HCT116 (cell line): ENCODE measurements around the gene SHKBP1. TPM values are rescaled to one million over a fixed set of nuclear protein-coding genes. Genes with fewer than 3 reads are reported as not detected.

Experiments used
- ATAC-seq: fragments of 200-7000 bp; cut with Tn5 transposase; 2 replicates; pipeline ENCODE4 v1.9.1; 2020; ENCODE audit warnings: mild to moderate bottlenecking, moderate library complexity
- BruUV-seq: library from RNA; stranded (reverse); fragments of 400-500 nt; replicated peaks from 2 replicates; lab custom pipeline; 2021; lab: Mats Ljungman, UMichigan
- CTCF ChIA-PET: fragments of 300-600 bp; sonication (Branson Sonifier 250); formaldehyde crosslinking; loops from one replicate; lab custom pipeline; 2021; ENCODE audit warnings: antibody characterized with exemption; lab: Charles Lee
- POLR2A ChIA-PET: fragments of 300-600, 350-600 bp; sonication (Branson Sonifier 250); formaldehyde crosslinking; loops from one replicate; lab custom pipeline; 2021; ENCODE audit warnings: antibody characterized with exemption; lab: Charles Lee
- RAD21 ChIA-PET, 2 experiments: fragments of 300-600 bp; sonication (Branson Sonifier 250); formaldehyde crosslinking; loops; one replicate each; lab custom pipeline; 2023; ENCODE audit warnings: low total read pairs in 2 of 2; ENCODE audit not compliant: uncharacterized antibody in 2 of 2, unreplicated experiment in 2 of 2, low non-redundant PET in 1 of 2; lab: Charles Lee
- DNase-seq: peaks from one replicate; pipeline ENCODE4 v3.0.0-alpha.2; 2010; ENCODE audit warnings: low read depth, low spot score
- H2AFZ ChIP-seq: fragments of 200-600 bp; shearing (Covaris generic), sonication (generic); 2 replicates; pipeline ENCODE4 v1.6.1; 2017; ENCODE audit warnings: low read depth, mixed run types, mixed read lengths, antibody characterized with exemption, low read length; ENCODE audit not compliant: poor library complexity, severe bottlenecking
- H3K27ac ChIP-seq: 2 replicates; pipeline ENCODE4 v1.5.1; 2012; ENCODE audit warnings: low read depth, low read length
- H3K27me3 ChIP-seq: fragments of 200-600 bp; sonication (generic); 2 replicates; pipeline ENCODE4 v1.6.1; 2016; ENCODE audit warnings: mixed run types, low read length, mixed read lengths; ENCODE audit not compliant: insufficient read depth
- H3K36me3 ChIP-seq, 2 experiments: fragments of 200-500 bp in 1 of 2; fragments of 200-600 bp in 1 of 2; sonication (Bioruptor generic) in 1 of 2; sonication (generic) in 1 of 2; 2 replicates each; pipeline versions ENCODE4 v1.5.1 to v1.6.1; 2014 to 2016; ENCODE audit warnings: low read length in 2 of 2, inconsistent platforms in 1 of 2, mixed read lengths in 1 of 2, mixed run types in 1 of 2; ENCODE audit not compliant: insufficient read depth in 2 of 2, control insufficient read depth in 1 of 2
- H3K4me1 ChIP-seq, 2 experiments: fragments of 200-600 bp in 1 of 2; sonication (generic) in 1 of 2; 2 replicates each; pipeline versions ENCODE4 v1.5.1 to v1.6.1; 2012 to 2017; ENCODE audit warnings: low read length in 2 of 2, inconsistent platforms in 1 of 2, mild to moderate bottlenecking in 1 of 2, mixed read lengths in 1 of 2, mixed run types in 1 of 2, moderate library complexity in 1 of 2; ENCODE audit not compliant: insufficient read depth in 2 of 2, control insufficient read depth in 1 of 2
- H3K4me2 ChIP-seq: fragments of 200-600 bp; sonication (generic); 2 replicates; pipeline ENCODE4 v1.6.1; 2017; ENCODE audit warnings: mixed run types, low read length, mixed read lengths
- H3K4me3 ChIP-seq, 2 experiments: fragments of 200-600 bp in 1 of 2; sonication (generic) in 1 of 2; replicated peaks in 1 of 2; 2 replicates each; pipeline ENCODE4 v1.5.1; 2011 to 2016; ENCODE audit warnings: low read length in 2 of 2, control low read depth in 1 of 2, low read depth in 1 of 2, mild to moderate bottlenecking in 1 of 2, mixed read lengths in 1 of 2, mixed run types in 1 of 2
- H3K79me2 ChIP-seq: fragments of 200-600 bp; sonication (generic); 2 replicates; pipeline ENCODE4 v1.6.1; 2017; ENCODE audit warnings: mild to moderate bottlenecking, mixed run types, low read length, moderate library complexity, mixed read lengths; ENCODE audit not compliant: insufficient read depth
- H3K9ac ChIP-seq: fragments of 200-600 bp; sonication (generic); 2 replicates; pipeline ENCODE4 v1.6.1; 2016; ENCODE audit warnings: low read length, mixed read lengths
- H3K9me2 ChIP-seq: fragments of 200-600 bp; sonication (generic), shearing (Covaris generic); 2 replicates; pipeline ENCODE4 v1.6.1; 2017; ENCODE audit warnings: mixed run types, mild to moderate bottlenecking, moderate library complexity; ENCODE audit not compliant: insufficient read depth
- H3K9me3 ChIP-seq, 2 experiments: fragments of 200-500 bp in 1 of 2; fragments of 200-600 bp in 1 of 2; sonication (Bioruptor generic) in 1 of 2; sonication (generic) in 1 of 2; 2 replicates each; pipeline ENCODE4 v1.6.1; 2014 to 2017; ENCODE audit warnings: low read length in 2 of 2, mixed read lengths in 2 of 2, inconsistent platforms in 1 of 2, low read depth in 1 of 2, mild to moderate bottlenecking in 1 of 2, mixed run types in 1 of 2, moderate library complexity in 1 of 2; ENCODE audit not compliant: control insufficient read depth in 1 of 2, insufficient read depth in 1 of 2
- H4K20me1 ChIP-seq: fragments of 200-600 bp; sonication (generic), shearing (Covaris generic); 2 replicates; pipeline ENCODE4 v1.6.1; 2017; ENCODE audit warnings: mixed run types, mild to moderate bottlenecking, moderate library complexity; ENCODE audit not compliant: insufficient read depth
- ATF3 ChIP-seq: IDR thresholded peaks from 2 replicates; pipeline ENCODE4 v1.6.1; 2012
- ELF1 ChIP-seq: IDR thresholded peaks from 2 replicates; pipeline ENCODE4 v1.6.1; 2012; ENCODE audit warnings: low read depth, borderline replicate concordance
- EZH2 ChIP-seq: fragments of 200-600 bp; sonication (generic); IDR thresholded peaks from 2 replicates; pipeline ENCODE4 v1.6.1; 2017; ENCODE audit warnings: antibody characterized with exemption, mixed run types
- RAD21 ChIP-seq: IDR thresholded peaks from 2 replicates; pipeline ENCODE4 v1.6.1; 2012; ENCODE audit warnings: low read depth, mild to moderate bottlenecking
- TCF7L2 ChIP-seq: IDR thresholded peaks from 2 replicates; pipeline ENCODE4 v1.7.0; 2011; ENCODE audit warnings: borderline replicate concordance, inconsistent platforms; ENCODE audit not compliant: insufficient read depth, insufficient read length; ENCODE audit errors: extremely low read depth
- YY1 ChIP-seq: IDR thresholded peaks from 2 replicates; pipeline ENCODE4 v1.6.1; 2011; ENCODE audit warnings: low read length, low read depth, moderate library complexity, mild to moderate bottlenecking; ENCODE audit not compliant: insufficient replicate concordance; ENCODE audit errors: extremely low read depth
- intact Hi-C: fragments of 100-400 bp; cut with micrococcal nuclease; formaldehyde crosslinking; loops from 2 replicates; pipeline ENCODE4 v1.10.0; 2022
- total RNA-seq: library from RNA; stranded (reverse); gene quantifications from one replicate; pipeline ENCODE4 v1.2.1, GENCODE V29; 2021; ENCODE audit not compliant: unreplicated experiment
- TF ChIP-seq, protein P1 (sequence below), 3 experiments: fragments of 200-600 bp in 1 of 3; sonication (generic) in 1 of 3; IDR thresholded peaks in 2 of 3; conservative IDR thresholded peaks in 1 of 3; 2 replicates each; pipeline ENCODE4 v1.5.1; 2012 to 2017; ENCODE audit warnings: low read depth in 2 of 3, low read length in 2 of 3, antibody characterized with exemption in 1 of 3, borderline replicate concordance in 1 of 3, control low read depth in 1 of 3, mild to moderate bottlenecking in 1 of 3, mixed read lengths in 1 of 3, mixed run types in 1 of 3, moderate library complexity in 1 of 3; ENCODE audit not compliant: insufficient read depth in 1 of 3

The SHKBP1 gene
- total RNA-seq, 1 experiment from 2014 or later, result 97.4 TPM

DNA sequence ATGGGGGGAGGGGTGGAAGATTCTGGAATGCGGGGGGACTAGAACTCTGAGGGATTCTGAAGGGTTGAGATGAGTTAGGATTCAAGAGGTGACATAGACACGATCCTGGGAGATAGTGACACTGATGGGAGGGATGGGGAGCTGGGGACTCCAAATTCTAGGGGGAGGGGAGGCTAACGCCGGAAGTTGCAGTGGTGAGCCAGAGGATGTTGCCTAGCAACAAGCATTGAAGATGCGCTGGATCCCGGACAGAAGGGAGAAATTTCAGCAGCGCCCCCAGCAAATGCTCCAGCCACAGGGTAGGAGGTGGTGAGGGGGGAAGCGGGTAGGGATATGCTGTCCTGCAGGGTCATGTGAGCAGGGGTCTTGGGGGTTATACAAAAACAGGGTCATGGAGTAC, 17.6 kb downstream of the SHKBP1 start:
- CTCF ChIA-PET, result interaction anchor here (0.6 to 1.4 kb wide), 5 partner anchors 16 to 289 kb away, joined by 3 to 4 read pairs (median 3); partner anchors contain the start of gene EGLN2
- no peaks in the 10 kb centered on the region for H3K27me3 ChIP-seq
- no peak overlapping the region for H2AFZ ChIP-seq
- H4K20me1 ChIP-seq, result no peaks in the 10 kb centered on the region
- intact Hi-C loops, result no loop called here
- POLR2A ChIA-PET, result interaction anchor here (1.0 to 1.3 kb wide), 2 partner anchors 10 to 19 kb away, joined by 3 to 7 read pairs; no protein-coding TSS in a partner anchor
- no peak for TF ChIP-seq YY1
- no peak for TF ChIP-seq TCF7L2
- no peak for TF ChIP-seq ELF1
- TF ChIP-seq EZH2, result no peak
- no peak for TF ChIP-seq RAD21
- peaks cover 5% of the 10 kb centered on the region; the same call in 1 of the 2 replicates for H3K79me2 ChIP-seq
- RAD21 ChIA-PET, result no interaction called here
- no peaks in the 10 kb centered on the region for H3K9me2 ChIP-seq
- DNase-seq (no peak), ATAC-seq (no peak)
- peaks cover 23 to 54% of the 10 kb centered on the region in 2 experiments for H3K4me1 ChIP-seq
- H3K4me2 ChIP-seq, result peak overlapping the region; percentile 62
- H3K36me3 ChIP-seq, result no peaks in the 10 kb centered on the region
- H3K27ac ChIP-seq, result peak overlapping the region; percentile 43
- no peak overlapping the region for H3K4me3 ChIP-seq
- H3K9me3 ChIP-seq, result no peaks in the 10 kb centered on the region
- no TSS peak for BruUV-seq
- peak overlapping the region; percentile 32; the same call in 1 of the 2 replicates for H3K9ac ChIP-seq

DNA sequence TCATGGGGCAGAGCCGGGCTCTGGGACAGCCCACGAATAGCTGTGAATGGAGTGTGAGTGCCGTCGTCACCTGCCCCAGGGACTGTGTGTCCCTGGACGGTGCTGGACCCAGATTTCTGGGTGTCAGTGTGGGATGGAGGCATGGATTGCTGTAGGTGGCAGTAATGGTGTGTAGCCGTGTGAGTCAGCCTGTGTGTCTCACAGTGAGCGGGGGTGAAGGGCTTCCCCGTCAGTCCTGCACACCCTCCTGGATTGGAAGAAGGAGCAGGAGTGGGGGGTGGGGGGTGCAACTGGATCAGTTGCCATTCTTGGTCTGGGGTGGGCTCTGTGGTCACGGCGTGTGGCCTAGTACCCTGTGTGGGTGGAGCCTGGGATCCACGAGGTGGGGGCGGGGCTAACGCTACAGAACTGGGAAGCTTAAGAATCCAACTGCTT, 18.0 kb downstream of the SHKBP1 start:
- no peaks in the 10 kb centered on the region for H3K27me3 ChIP-seq
- peaks cover 23 to 57% of the 10 kb centered on the region in 2 experiments for H3K4me1 ChIP-seq
- TF ChIP-seq, protein P1, sequence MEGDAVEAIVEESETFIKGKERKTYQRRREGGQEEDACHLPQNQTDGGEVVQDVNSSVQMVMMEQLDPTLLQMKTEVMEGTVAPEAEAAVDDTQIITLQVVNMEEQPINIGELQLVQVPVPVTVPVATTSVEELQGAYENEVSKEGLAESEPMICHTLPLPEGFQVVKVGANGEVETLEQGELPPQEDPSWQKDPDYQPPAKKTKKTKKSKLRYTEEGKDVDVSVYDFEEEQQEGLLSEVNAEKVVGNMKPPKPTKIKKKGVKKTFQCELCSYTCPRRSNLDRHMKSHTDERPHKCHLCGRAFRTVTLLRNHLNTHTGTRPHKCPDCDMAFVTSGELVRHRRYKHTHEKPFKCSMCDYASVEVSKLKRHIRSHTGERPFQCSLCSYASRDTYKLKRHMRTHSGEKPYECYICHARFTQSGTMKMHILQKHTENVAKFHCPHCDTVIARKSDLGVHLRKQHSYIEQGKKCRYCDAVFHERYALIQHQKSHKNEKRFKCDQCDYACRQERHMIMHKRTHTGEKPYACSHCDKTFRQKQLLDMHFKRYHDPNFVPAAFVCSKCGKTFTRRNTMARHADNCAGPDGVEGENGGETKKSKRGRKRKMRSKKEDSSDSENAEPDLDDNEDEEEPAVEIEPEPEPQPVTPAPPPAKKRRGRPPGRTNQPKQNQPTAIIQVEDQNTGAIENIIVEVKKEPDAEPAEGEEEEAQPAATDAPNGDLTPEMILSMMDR (IDR thresholded peaks at IDR 0.05 in 2 of 3, conservative IDR thresholded peaks at IDR 0.05 in 1 of 3; ENCODE audit: borderline replicate concordance in 1 of 3, insufficient read depth in 1 of 3, low read depth in 2 of 3, low read length in 2 of 3), result peak in 1 of 3 experiments; percentile 11; a peak in 1 of 6 replicates
- TF ChIP-seq ATF3, result no peak
- H3K4me3 ChIP-seq, result peak overlapping the region in 1 of 2 experiments; percentile 12; a peak in 1 of 4 replicates
- RAD21 ChIA-PET, result no interaction called here
- BruUV-seq, result no TSS peak
- no peaks in the 10 kb centered on the region for H3K36me3 ChIP-seq
- H3K79me2 ChIP-seq, result peaks cover 6% of the 10 kb centered on the region; the same call in 1 of the 2 replicates
- peak overlapping the region; percentile 43 for H3K27ac ChIP-seq
- peak overlapping the region; percentile 32 for H3K9ac ChIP-seq
- no peaks in the 10 kb centered on the region for H4K20me1 ChIP-seq
- H2AFZ ChIP-seq, result peak overlapping the region; percentile 49
- peak overlapping the region; percentile 62 for H3K4me2 ChIP-seq
- ATAC-seq (peak; percentile 27), DNase-seq (no peak)
- CTCF ChIA-PET, result interaction anchor here (0.7 to 1.4 kb wide), 7 partner anchors 15 to 289 kb away, joined by 3 to 8 read pairs (median 3); partner anchors contain the start of gene EGLN2
- no peaks in the 10 kb centered on the region for H3K9me3 ChIP-seq
- intact Hi-C loops, result loop anchor here (5.0 kb wide), 1 partner anchor 72 kb away; no protein-coding TSS in a partner anchor
- no peaks in the 10 kb centered on the region for H3K9me2 ChIP-seq
- POLR2A ChIA-PET, result interaction anchor here (0.8 to 1.3 kb wide), 3 partner anchors 9 to 19 kb away, joined by 3 to 7 read pairs (median 3); no protein-coding TSS in a partner anchor
